Smooth muscle cell (in vitro differentiated cells): ENCODE measurements around the gene KCNAB1. TPM values are rescaled to one million over a fixed set of nuclear protein-coding genes. Genes with fewer than 3 reads are reported as not detected.

Experiments
- DNase-seq: peaks from one replicate; lab custom pipeline; 2025; ENCODE audit not compliant: unreplicated experiment; lab: John Stamatoyannopoulos, UW
- H2AFZ ChIP-seq: fragments of 200-600 bp; sonication (generic); 2 replicates; pipeline ENCODE4 v1.6.0; 2016; ENCODE audit warnings: antibody characterized with exemption, low read depth, mild to moderate bottlenecking
- H3F3A ChIP-seq: fragments of 200-600 bp; sonication (generic); 2 replicates; pipeline ENCODE4 v1.6.0; 2017; ENCODE audit warnings: antibody characterized with exemption, low read depth
- H3K27ac ChIP-seq: fragments of 200-600 bp; sonication (generic); 2 replicates; pipeline ENCODE4 v1.5.1; 2016; ENCODE audit warnings: low read depth, mild to moderate bottlenecking
- H3K27me3 ChIP-seq: fragments of 200-600 bp; sonication (generic); 2 replicates; pipeline ENCODE4 v1.6.1; 2016; ENCODE audit warnings: low read depth, mild to moderate bottlenecking
- H3K36me3 ChIP-seq: fragments of 200-600 bp; sonication (generic); 2 replicates; pipeline ENCODE4 v1.5.1; 2016; ENCODE audit warnings: low read depth
- H3K4me1 ChIP-seq: fragments of 200-600 bp; sonication (generic); 2 replicates; pipeline ENCODE4 v1.5.1; 2016; ENCODE audit warnings: low read depth
- H3K4me2 ChIP-seq: fragments of 200-600 bp; sonication (generic); 2 replicates; pipeline ENCODE4 v1.6.0; 2016; ENCODE audit warnings: mild to moderate bottlenecking
- H3K4me3 ChIP-seq: fragments of 200-600 bp; sonication (generic); 2 replicates; pipeline ENCODE4 v1.5.1; 2016; ENCODE audit warnings: mild to moderate bottlenecking
- H3K79me2 ChIP-seq: fragments of 200-600 bp; sonication (generic); 2 replicates; pipeline ENCODE4 v1.6.0; 2016; ENCODE audit warnings: low read depth, mild to moderate bottlenecking
- H3K9ac ChIP-seq: fragments of 200-600 bp; sonication (generic); 2 replicates; pipeline ENCODE4 v1.6.0; 2016; ENCODE audit warnings: low read depth
- H3K9me3 ChIP-seq: fragments of 200-600 bp; sonication (generic); replicated peaks from 2 replicates; pipeline ENCODE4 v1.5.1; 2016; ENCODE audit warnings: low read depth
- H4K20me1 ChIP-seq: fragments of 200-600 bp; sonication (generic); 2 replicates; pipeline ENCODE4 v1.6.0; 2016; ENCODE audit warnings: low read depth
- CTCF ChIP-seq: fragments of 200-600 bp; sonication (generic); IDR thresholded peaks from 2 replicates; pipeline ENCODE4 v1.5.1; 2017; ENCODE audit warnings: borderline replicate concordance, mild to moderate bottlenecking, antibody characterized with exemption; ENCODE audit not compliant: insufficient read depth, poor library complexity, severe bottlenecking
- WGBS: methylation state at CpG from one replicate; pipeline ENCODE4 v1.1.7; 2016; ENCODE audit warnings: low lambda C conversion rate; 5-methylcytosine and 5-hydroxymethylcytosine counted together
- polyA plus RNA-seq: library from polyadenylated mRNA; unstranded; fragments of >200 nt; fragmentation: Nextera tagmentation; extraction: Ambion mirVana; gene quantifications from 2 replicates; pipeline ENCODE4 v1.2.1, GENCODE V29; 2016
- total RNA-seq: library from RNA; depleted of rRNA; stranded (reverse); fragments of >200 nt; gene quantifications from 2 replicates; pipeline ENCODE4 v1.2.3, GENCODE V29; 2014

Gene KCNAB1
- total and polyA plus RNA-seq, 2 experiments from 2014 or later: 0.36 to 1.0 TPM

GRCh38 chr3:156108616-156109015 lies 11.8 kb upstream of the KCNAB1 start:
- Histone ChIP-seq H4K20me1 (no peaks in the 10 kb centered on the region), H3K79me2 (no peaks in the 10 kb centered on the region), H3F3A (no peaks in the 10 kb centered on the region), H3K9ac (no peak overlapping the region), H3K4me3 (no peak overlapping the region), H3K4me2 (no peak overlapping the region), H3K9me3 (no peaks in the 10 kb centered on the region), H3K27me3 (no peaks in the 10 kb centered on the region), H2AFZ (no peak overlapping the region), H3K4me1 (no peaks in the 10 kb centered on the region), H3K36me3 (no peaks in the 10 kb centered on the region), H3K27ac (no peak overlapping the region)
- DNase-seq: no peak
- TF ChIP-seq CTCF: no peak
- WGBS: 95% methylated on average over 3 of the region's 3 CpGs

- H3K4me3 ChIP-seq: no peak overlapping the region
- no peak overlapping the region for H3K9ac ChIP-seq
- H3K4me2 ChIP-seq: no peak overlapping the region
- no peaks in the 10 kb centered on the region for H4K20me1 ChIP-seq
- H3F3A ChIP-seq: no peaks in the 10 kb centered on the region
- no peaks in the 10 kb centered on the region for H3K79me2 ChIP-seq
- no peak for TF ChIP-seq CTCF
- no peak overlapping the region for H2AFZ ChIP-seq
- H3K27ac ChIP-seq: no peak overlapping the region
- H3K36me3 ChIP-seq: no peaks in the 10 kb centered on the region
- H3K27me3 ChIP-seq: no peaks in the 10 kb centered on the region
- 89% methylated on average over 9 of the region's 9 CpGs for WGBS
- DNase-seq: no peak
- H3K9me3 ChIP-seq: no peaks in the 10 kb centered on the region
- H3K4me1 ChIP-seq: no peaks in the 10 kb centered on the region
These were observed 10.4 kb upstream of the KCNAB1 start for GRCh38 chr3:156109989-156110388.

- Histone ChIP-seq H4K20me1 (no peaks in the 10 kb centered on the region), H3K9me3 (no peaks in the 10 kb centered on the region), H3K79me2 (no peaks in the 10 kb centered on the region), H3K4me1 (no peaks in the 10 kb centered on the region), H2AFZ (no peak overlapping the region), H3K4me2 (no peak overlapping the region), H3K36me3 (no peaks in the 10 kb centered on the region), H3K4me3 (no peak overlapping the region), H3K27ac (no peak overlapping the region), H3F3A (no peaks in the 10 kb centered on the region), H3K27me3 (peaks cover 20% of the 10 kb centered on the region), H3K9ac (no peak overlapping the region)
- TF ChIP-seq CTCF: no peak
- no peak for DNase-seq
- 77% methylated on average over 3 of the region's 3 CpGs for WGBS
These were observed 6.1 kb downstream of the KCNAB1 start for GRCh38 chr3:156126467-156126866.

- Histone ChIP-seq H3K27me3 (peaks cover 23% of the 10 kb centered on the region), H3K9me3 (no peaks in the 10 kb centered on the region), H3K4me3 (no peak overlapping the region), H3K27ac (no peak overlapping the region), H3K9ac (no peak overlapping the region), H4K20me1 (no peaks in the 10 kb centered on the region), H3K36me3 (no peaks in the 10 kb centered on the region), H3K79me2 (no peaks in the 10 kb centered on the region), H3K4me1 (no peaks in the 10 kb centered on the region), H3F3A (no peaks in the 10 kb centered on the region), H3K4me2 (no peak overlapping the region), H2AFZ (no peak overlapping the region)
- no peak for TF ChIP-seq CTCF
- no peak for DNase-seq
- WGBS: 81% methylated on average over 3 of the region's 3 CpGs
These were observed 10.9 kb downstream of the KCNAB1 start for GRCh38 chr3:156131241-156131640.
